Colonic mucosa (tissue), 4 donors: ENCODE results near the gene MYL5. TPM values are rescaled to one million over a fixed set of nuclear protein-coding genes. Genes with fewer than 3 reads are reported as not detected.

Source experiments
- DNase-seq: peaks from one replicate; pipeline ENCODE4 v3.0.0-alpha.2; 2020
- H3K27ac ChIP-seq: fragments of 200-600 bp; one replicate; pipeline ENCODE4 v1.8.0; 2021
- H3K27me3 ChIP-seq: fragments of 200-600 bp; one replicate; pipeline ENCODE4 v1.8.0; 2021
- H3K36me3 ChIP-seq: fragments of 200-600 bp; one replicate; pipeline ENCODE4 v1.8.0; 2021
- H3K4me1 ChIP-seq: fragments of 200-600 bp; one replicate; pipeline ENCODE4 v1.8.0; 2021; ENCODE audit warnings: mild to moderate bottlenecking
- H3K4me3 ChIP-seq: fragments of 200-600 bp; one replicate; pipeline ENCODE4 v1.8.0; 2021
- H3K9ac ChIP-seq, 2 donors: one replicate each; pipeline ENCODE4 v1.7.0; 2013; ENCODE audit warnings: control low read depth in 2 of 2, low read depth in 2 of 2, low read length in 2 of 2
- H3K9me3 ChIP-seq: fragments of 200-600 bp; one replicate; pipeline ENCODE4 v1.8.0; 2021
- CTCF ChIP-seq: fragments of 200-600 bp; IDR thresholded peaks from one replicate; pipeline ENCODE4 v1.8.0; 2022; ENCODE audit warnings: antibody characterized with exemption, mild to moderate bottlenecking
- intact Hi-C: fragments of 100-400 bp; cut with DNase I; formaldehyde crosslinking; loops from one replicate; pipeline ENCODE4 v1.14.1; 2022
- total RNA-seq, 2 donors: library from RNA; stranded (reverse); fragmentation: NEBNext Ultra II Directional in 1 of 2; extraction: Animal tissue kit (Norgen Biotek cat#: 25700) in 1 of 2; gene quantifications; one replicate each; pipeline ENCODE4 v1.2.1, GENCODE V29; 2021
- donor health status: healthy.
- donor health status: DM: no; HTN: no; CAD: no.
- donor health status: DM: no; HTN: no; CAD: no.

The MYL5 gene
- total RNA-seq, 2 donors from 2014 or later: 17.3 to 53.6 TPM

GRCh38 chr4:627347-628125 lies 46.8 kb upstream of the MYL5 start:
- no peak overlapping the region for H3K9ac ChIP-seq
- no peak overlapping the region for H3K27ac ChIP-seq
- H3K27me3 ChIP-seq: no peaks in the 10 kb centered on the region
- no peak for DNase-seq
- no peak for TF ChIP-seq CTCF
- no peaks in the 10 kb centered on the region for H3K4me1 ChIP-seq
- H3K4me3 ChIP-seq: no peak overlapping the region
- intact Hi-C loops: no loop called here
- no peaks in the 10 kb centered on the region for H3K9me3 ChIP-seq
- no peaks in the 10 kb centered on the region for H3K36me3 ChIP-seq

GRCh38 chr4:628311-628741 lies 46.0 kb upstream of the MYL5 start:
- Histone ChIP-seq H3K27me3 (no peaks in the 10 kb centered on the region), H3K9me3 (no peaks in the 10 kb centered on the region), H3K4me3 (no peak overlapping the region), H3K27ac (no peak overlapping the region), H3K4me1 (no peaks in the 10 kb centered on the region), H3K36me3 (no peaks in the 10 kb centered on the region), H3K9ac (no peak overlapping the region)
- no peak for TF ChIP-seq CTCF
- no peak for DNase-seq
- intact Hi-C loops: no loop called here

- intact Hi-C loops: no loop called here
- no peak for DNase-seq
- H3K4me1 ChIP-seq: no peaks in the 10 kb centered on the region
- no peak overlapping the region for H3K4me3 ChIP-seq
- H3K36me3 ChIP-seq: no peaks in the 10 kb centered on the region
- no peak overlapping the region for H3K27ac ChIP-seq
- H3K27me3 ChIP-seq: no peaks in the 10 kb centered on the region
- H3K9me3 ChIP-seq: no peaks in the 10 kb centered on the region
- TF ChIP-seq CTCF: no peak
- H3K9ac ChIP-seq: no peak overlapping the region
Observed at GRCh38 chr4:628821-629635, 45.3 kb upstream of the MYL5 start.

- no peak for DNase-seq
- Histone ChIP-seq H3K9me3 (no peaks in the 10 kb centered on the region), H3K4me1 (no peaks in the 10 kb centered on the region), H3K27ac (no peak overlapping the region), H3K9ac (no peak overlapping the region), H3K27me3 (no peaks in the 10 kb centered on the region), H3K36me3 (no peaks in the 10 kb centered on the region), H3K4me3 (no peak overlapping the region)
- TF ChIP-seq CTCF: no peak
- intact Hi-C loops: no loop called here
Observed at GRCh38 chr4:629636-629914, 44.8 kb upstream of the MYL5 start.

- H3K4me3 ChIP-seq: no peak overlapping the region
- H3K27me3 ChIP-seq: no peaks in the 10 kb centered on the region
- no peaks in the 10 kb centered on the region for H3K36me3 ChIP-seq
- H3K9me3 ChIP-seq: no peaks in the 10 kb centered on the region
- H3K27ac ChIP-seq: no peak overlapping the region
- H3K9ac ChIP-seq: no peak overlapping the region
- intact Hi-C loops: no loop called here
- no peaks in the 10 kb centered on the region for H3K4me1 ChIP-seq
- DNase-seq: no peak
- no peak for TF ChIP-seq CTCF
Observed at GRCh38 chr4:629915-630641, 44.3 kb upstream of the MYL5 start.
